Activated CD4-positive, alpha-beta T cell treated with anti-CD3 and anti-CD28 coated beads for 36 hours (primary cell): ENCODE results near the gene SAMD4A. TPM values are rescaled to one million over a fixed set of nuclear protein-coding genes. Genes with fewer than 3 reads are reported as not detected.

Experiments
- ATAC-seq: fragments of 200-7000 bp; cut with Tn5 transposase; one replicate; pipeline ENCODE4 v1.10.0; 2021; ENCODE audit warnings: mild to moderate bottlenecking, moderate library complexity
- CTCF ChIA-PET: fragments of 350-600 bp; sonication (Branson Sonifier 250); formaldehyde crosslinking; loops from one replicate; lab custom pipeline; 2021; ENCODE audit warnings: antibody characterized with exemption; lab: Charles Lee
- POLR2A ChIA-PET: fragments of 350-600 bp; sonication (Branson Sonifier 250); formaldehyde crosslinking; loops from one replicate; lab custom pipeline; 2021; ENCODE audit warnings: antibody characterized with exemption, inconsistent platforms; lab: Charles Lee
- DNase-seq: peaks from one replicate; pipeline ENCODE4 v3.0.0-alpha.2; 2020
- H3K27ac Mint-ChIP-seq: one replicate; pipeline ENCODE4 v1.8.0; 2021; ENCODE audit warnings: mixed read lengths
- H3K27me3 Mint-ChIP-seq: one replicate; pipeline ENCODE4 v1.8.0; 2021; ENCODE audit warnings: mixed read lengths
- H3K36me3 Mint-ChIP-seq: one replicate; pipeline ENCODE4 v1.8.0; 2021; ENCODE audit warnings: low read depth, mixed read lengths
- H3K4me1 Mint-ChIP-seq: one replicate; pipeline ENCODE4 v1.8.0; 2021; ENCODE audit warnings: mixed read lengths
- H3K4me3 Mint-ChIP-seq: one replicate; pipeline ENCODE4 v1.8.0; 2021; ENCODE audit warnings: mild to moderate bottlenecking, moderate library complexity, mixed read lengths
- H3K9me3 Mint-ChIP-seq: one replicate; pipeline ENCODE4 v1.8.0; 2021; ENCODE audit warnings: low read depth, mixed read lengths
- intact Hi-C, 2 experiments: fragments of 100-400 bp; cut with DNase I in 1 of 2; cut with micrococcal nuclease in 1 of 2; formaldehyde crosslinking; loops; one replicate each; pipeline versions ENCODE4 v1.14.2 to v1.15.1; 2022 to 2024; cut with DNase I, micrococcal nuclease
- total RNA-seq, 2 experiments: library from RNA; stranded (reverse); gene quantifications; one replicate each; pipeline ENCODE4 v1.2.3, GENCODE V29; 2021

SAMD4A gene
- total RNA-seq, 2 experiments from 2014 or later, result 2.7 to 2.8 TPM

DNA sequence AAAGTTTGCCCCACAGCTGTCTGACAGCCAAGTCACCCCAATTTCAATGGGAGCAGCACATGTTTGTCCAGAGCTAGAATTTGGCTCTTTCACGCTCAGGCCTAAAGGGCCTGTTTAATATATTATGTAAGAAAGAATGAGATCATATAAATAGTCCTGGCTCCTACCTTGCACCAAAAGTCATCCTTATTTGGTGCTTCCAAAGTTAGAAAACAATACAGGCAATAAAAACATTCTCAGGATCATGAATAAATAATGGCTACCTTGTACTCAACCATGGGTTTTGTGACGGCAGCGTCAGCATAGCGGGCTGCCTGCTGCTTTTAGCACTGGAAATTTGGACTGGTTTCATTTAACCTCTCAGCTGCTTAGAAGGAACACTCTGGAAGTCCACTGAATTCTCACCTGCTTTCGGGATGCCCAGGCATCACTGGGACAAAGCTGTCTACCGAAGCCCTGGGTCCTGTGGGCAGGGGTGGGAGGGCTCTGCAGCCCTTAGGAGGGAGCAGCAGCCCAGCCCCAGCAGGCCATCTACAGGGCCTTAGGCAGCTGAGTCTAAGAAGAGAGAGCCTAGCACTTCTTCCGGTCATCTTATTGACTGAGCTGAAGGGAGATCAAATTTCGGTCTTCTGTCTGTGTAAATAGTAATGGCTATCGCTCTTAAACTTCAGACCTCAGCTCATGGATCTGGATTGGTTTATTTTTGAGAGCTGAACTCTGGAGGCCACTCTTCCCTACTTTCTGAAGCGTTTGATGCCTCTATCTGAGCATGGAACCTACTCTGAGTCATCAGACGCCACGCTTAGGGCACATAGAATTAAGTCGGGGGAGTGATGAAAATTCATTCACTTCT lies 106.5 kb downstream of the SAMD4A start:
- ChIA-PET POLR2A (interaction anchor here (0.6 kb wide), 2 partner anchors 106 to 1996 kb away, joined by 3 to 4 read pairs; partner anchors contain the start of gene SAMD4A), CTCF (interaction anchor here (0.9 to 1.3 kb wide), 2 partner anchors 99 to 141 kb away, joined by 3 read pairs; no protein-coding TSS in a partner anchor)
- Mint-ChIP-seq H3K9me3 (no peaks in the 10 kb centered on the region), H3K27ac (no peak overlapping the region), H3K4me3 (no peak overlapping the region), H3K36me3 (no peaks in the 10 kb centered on the region), H3K4me1 (peaks cover 29% of the 10 kb centered on the region), H3K27me3 (peaks cover 21% of the 10 kb centered on the region)
- intact Hi-C loops, result loop anchor here (2.0 to 5.0 kb wide), 3 partner anchors 27 to 99 kb away; no protein-coding TSS in a partner anchor
- ATAC-seq, result no peak
- DNase-seq, result no peak

DNA sequence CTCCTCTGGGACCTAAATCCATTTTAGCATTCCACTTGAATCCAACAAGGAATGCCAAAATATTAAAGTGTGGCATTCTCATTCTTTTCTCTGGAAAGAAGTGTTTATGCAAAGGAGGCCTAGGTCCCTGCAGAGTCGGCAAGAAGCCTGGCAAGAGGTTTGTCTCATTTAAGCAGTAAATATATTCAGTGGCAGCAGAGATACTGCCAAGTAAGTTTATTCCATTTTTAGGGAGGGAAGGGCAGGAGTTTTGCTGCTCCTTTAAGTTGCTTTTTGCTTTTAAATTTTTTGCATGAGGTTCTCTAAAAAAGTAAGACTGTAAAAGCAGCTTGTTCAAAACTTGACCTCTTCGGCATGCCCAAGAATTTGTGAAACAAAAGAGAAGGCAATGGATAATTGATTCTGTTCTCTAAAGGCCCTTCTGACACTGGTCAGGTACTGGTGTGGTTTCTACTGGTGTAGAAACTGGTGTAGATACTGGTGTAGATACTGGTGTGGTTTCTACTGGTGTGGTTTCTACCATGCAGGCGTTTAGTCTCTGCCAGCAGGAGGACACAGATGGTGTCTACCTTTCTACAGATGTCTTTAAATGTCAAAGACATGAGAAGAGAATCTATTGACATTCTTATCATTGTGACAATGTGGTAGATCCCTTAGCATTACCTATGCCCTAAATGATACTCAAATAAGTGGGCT lies 107.3 kb downstream of the SAMD4A start:
- ChIA-PET CTCF (interaction anchor here (1.4 kb wide), 1 partner anchor 110 kb away, joined by 5 read pairs; no protein-coding TSS in a partner anchor), POLR2A (interaction anchor here (0.6 kb wide), 1 partner anchor 1997 kb away, joined by 4 read pairs; no protein-coding TSS in a partner anchor)
- DNase-seq, result no peak
- no peak overlapping the region for H3K27ac Mint-ChIP-seq
- ATAC-seq, result no peak
- H3K27me3 Mint-ChIP-seq, result peaks cover 21% of the 10 kb centered on the region
- no peaks in the 10 kb centered on the region for H3K9me3 Mint-ChIP-seq
- intact Hi-C loops, result loop anchor here in 1 of 2 experiments (5.0 kb wide), 2 partner anchors 47 to 98 kb away; no protein-coding TSS in a partner anchor
- peaks cover 29% of the 10 kb centered on the region for H3K4me1 Mint-ChIP-seq
- no peak overlapping the region for H3K4me3 Mint-ChIP-seq
- H3K36me3 Mint-ChIP-seq, result no peaks in the 10 kb centered on the region

DNA sequence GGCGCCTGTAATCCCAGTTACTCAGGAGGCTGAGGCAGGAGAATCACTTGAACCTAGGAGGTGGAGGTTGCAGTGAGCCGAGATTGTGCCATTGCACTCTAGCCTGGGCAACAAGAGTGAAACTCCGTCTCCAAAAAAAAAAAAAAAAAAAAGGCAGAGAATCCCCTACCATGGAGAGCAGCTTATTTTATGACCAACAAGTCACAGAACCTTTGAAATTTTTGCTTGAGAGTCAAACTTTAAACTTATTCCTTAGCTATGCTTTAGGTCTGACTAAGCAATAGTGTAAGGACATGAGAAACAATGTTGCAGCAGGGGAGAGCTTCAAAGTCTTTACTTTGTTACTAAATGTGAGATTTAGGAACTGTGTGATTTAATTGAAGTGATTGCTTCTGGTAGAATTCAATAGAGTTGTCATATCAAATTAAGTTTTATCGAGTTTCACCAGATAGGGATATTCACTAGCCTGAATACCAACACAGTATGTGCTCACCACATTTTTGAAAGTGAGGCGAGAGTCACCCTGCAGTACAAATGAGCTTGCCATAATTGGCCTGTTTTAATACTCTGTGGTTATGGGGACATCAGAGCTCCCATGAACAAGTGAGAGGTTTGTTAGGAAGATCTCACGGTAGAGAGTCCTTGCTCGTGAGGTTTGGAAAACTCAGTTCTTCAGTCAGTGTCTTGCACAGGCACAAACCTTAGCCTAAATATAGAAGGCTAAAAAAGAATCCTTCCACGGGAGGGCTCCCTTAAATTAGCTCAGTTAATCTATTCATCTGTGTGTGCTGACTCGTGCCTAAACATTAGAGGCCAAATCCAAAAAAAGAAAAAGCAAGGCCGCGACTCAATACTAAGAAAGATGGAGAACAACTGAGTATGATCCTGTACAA lies 108.6 kb downstream of the SAMD4A start:
- H3K9me3 Mint-ChIP-seq, result no peaks in the 10 kb centered on the region
- peaks cover 19% of the 10 kb centered on the region for H3K4me1 Mint-ChIP-seq
- no peak for DNase-seq
- ATAC-seq, result no peak
- H3K36me3 Mint-ChIP-seq, result no peaks in the 10 kb centered on the region
- H3K27ac Mint-ChIP-seq, result no peak overlapping the region
- ChIA-PET CTCF (interaction anchor here (0.6 to 1.4 kb wide), 3 partner anchors 9 to 111 kb away, joined by 3 to 5 read pairs (median 4); no protein-coding TSS in a partner anchor), POLR2A (no interaction called here)
- no peak overlapping the region for H3K4me3 Mint-ChIP-seq
- intact Hi-C loops, result no loop called here
- H3K27me3 Mint-ChIP-seq, result peaks cover 22% of the 10 kb centered on the region

DNA sequence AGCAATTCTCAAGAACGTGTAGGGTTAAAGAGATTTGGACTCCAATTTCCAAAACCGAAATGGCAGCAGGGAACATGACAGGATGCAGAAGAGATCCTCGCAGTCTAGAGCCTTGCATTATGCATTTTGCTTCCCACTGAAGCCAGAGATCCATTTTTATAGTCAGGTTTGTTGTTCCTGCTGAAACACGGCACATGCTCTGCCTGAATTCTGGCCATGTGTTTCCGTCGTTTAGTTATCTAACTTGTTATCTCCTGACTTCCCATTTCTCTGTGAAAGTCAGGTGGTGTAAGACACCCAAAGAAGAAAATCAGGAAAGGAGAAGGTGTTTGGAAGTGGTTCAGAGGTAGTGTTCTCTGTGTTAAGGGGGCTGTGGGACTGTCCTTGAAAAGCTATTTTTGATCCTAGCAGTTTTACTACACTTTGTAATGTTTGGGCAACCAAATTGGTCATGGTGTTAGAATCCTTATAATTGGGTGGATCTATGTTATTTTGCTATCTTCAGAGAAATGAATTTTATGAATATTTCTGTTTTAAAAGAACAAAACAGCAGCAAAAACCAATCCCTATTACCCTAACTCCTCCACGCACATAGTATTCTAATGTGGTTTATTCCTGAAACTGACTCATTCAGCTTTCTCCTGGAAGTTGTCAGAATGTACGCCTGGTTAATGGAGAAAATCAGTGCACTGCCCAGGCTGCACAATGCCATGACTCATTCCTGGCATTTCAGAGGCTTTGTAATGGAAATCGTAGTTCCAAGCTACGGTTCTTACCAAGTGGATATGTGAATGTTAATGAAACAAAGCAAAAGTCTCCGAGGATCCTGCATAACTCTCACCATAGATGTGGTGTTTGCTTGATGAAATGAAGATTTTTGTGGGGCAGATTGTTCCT lies 110.1 kb downstream of the SAMD4A start:
- H3K27me3 Mint-ChIP-seq, result peaks cover 15% of the 10 kb centered on the region

DNA sequence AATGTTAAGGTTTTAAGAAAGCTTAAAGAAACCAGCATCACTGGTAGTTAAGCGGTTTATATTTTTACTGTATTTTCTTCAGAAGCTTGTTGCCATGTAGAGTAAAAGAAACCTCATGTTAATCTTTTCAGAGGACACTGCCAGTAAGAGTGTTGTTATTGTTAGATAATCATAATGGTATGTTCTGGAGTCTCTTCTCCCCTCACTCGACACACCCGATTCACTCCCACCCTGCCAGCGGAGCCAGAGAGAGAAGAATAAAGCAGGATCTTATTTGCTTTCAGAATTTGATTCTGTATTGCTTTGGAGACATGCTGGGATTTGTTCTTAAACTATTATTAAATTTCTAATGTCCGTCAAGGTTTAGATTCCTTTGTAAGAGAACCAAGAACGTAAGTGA lies 113.7 kb downstream of the SAMD4A start:
- no peak for DNase-seq
- ATAC-seq, result no peak
- H3K9me3 Mint-ChIP-seq, result no peaks in the 10 kb centered on the region

More for the DNA sequence above, 110.1 kb downstream of the SAMD4A start:
- POLR2A ChIA-PET, result no interaction called here
- CTCF ChIA-PET, result interaction anchor here (1.0 kb wide), 1 partner anchor 113 kb away, joined by 3 read pairs; no protein-coding TSS in a partner anchor
- ATAC-seq (no peak), DNase-seq (no peak)
- Mint-ChIP-seq H3K9me3 (no peaks in the 10 kb centered on the region), H3K4me3 (no peak overlapping the region), H3K36me3 (no peaks in the 10 kb centered on the region), H3K4me1 (peaks cover 13% of the 10 kb centered on the region), H3K27ac (no peak overlapping the region)
- intact Hi-C loops, result no loop called here

DNA sequence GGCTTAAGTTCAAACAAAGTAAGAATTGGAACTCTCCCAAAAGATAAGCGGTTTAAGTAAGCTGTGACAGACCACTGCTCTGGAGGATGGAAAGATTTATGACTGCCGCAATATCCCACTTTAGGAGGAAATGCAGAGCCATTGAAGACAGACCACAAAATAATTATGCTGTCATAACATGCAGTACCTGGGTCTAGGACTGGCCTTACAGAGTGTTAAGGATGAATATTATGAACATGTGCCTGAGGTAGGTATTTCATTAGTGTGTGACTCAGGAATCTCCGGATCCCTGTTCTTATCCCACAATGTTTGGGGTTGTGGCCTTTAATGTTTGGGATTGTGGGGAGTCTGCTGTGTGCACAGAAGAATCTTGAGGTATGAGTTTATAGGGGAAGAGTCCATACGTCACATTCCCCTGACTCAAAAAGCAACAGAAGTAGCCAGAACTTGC lies 114.9 kb downstream of the SAMD4A start:
- no peaks in the 10 kb centered on the region for H3K36me3 Mint-ChIP-seq
- intact Hi-C loops, result no loop called here
- no peak for ATAC-seq
- H3K27ac Mint-ChIP-seq, result no peak overlapping the region
- no peak overlapping the region for H3K4me3 Mint-ChIP-seq
- POLR2A ChIA-PET, result no interaction called here
- no peak for DNase-seq
- CTCF ChIA-PET, result no interaction called here
- peaks cover 14% of the 10 kb centered on the region for H3K27me3 Mint-ChIP-seq
- H3K9me3 Mint-ChIP-seq, result no peaks in the 10 kb centered on the region
- H3K4me1 Mint-ChIP-seq, result peaks cover 4% of the 10 kb centered on the region

More for the DNA sequence above, 113.7 kb downstream of the SAMD4A start:
- Mint-ChIP-seq H3K36me3 (no peaks in the 10 kb centered on the region), H3K4me3 (no peak overlapping the region), H3K27me3 (peaks cover 13% of the 10 kb centered on the region), H3K4me1 (peaks cover 4% of the 10 kb centered on the region), H3K27ac (no peak overlapping the region)
- CTCF ChIA-PET, result interaction anchor here (0.7 to 0.9 kb wide), 2 partner anchors 9 to 95 kb away, joined by 3 to 4 read pairs; no protein-coding TSS in a partner anchor
- intact Hi-C loops, result no loop called here
- POLR2A ChIA-PET, result no interaction called here

DNA sequence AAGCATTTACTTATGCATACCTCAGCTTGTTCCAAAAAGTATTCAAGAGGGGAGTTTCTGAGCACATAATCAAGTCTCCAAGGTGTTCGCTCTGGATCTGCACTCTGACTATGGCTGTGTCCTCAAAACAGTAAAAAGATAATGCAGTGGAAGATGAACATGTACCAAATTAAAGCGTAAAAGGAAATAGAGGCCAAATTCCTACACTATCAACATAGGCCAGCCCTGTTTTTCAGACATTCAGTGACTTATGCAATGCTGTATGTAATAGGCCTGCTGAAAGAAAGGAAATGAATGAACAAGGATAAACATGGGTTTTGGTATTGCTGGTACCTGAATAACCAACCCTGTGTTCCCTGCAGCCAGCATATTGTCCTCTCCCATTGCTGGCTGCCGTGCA lies 115.7 kb downstream of the SAMD4A start:
- no peaks in the 10 kb centered on the region for H3K36me3 Mint-ChIP-seq
- POLR2A ChIA-PET, result no interaction called here
- intact Hi-C loops, result no loop called here

DNA sequence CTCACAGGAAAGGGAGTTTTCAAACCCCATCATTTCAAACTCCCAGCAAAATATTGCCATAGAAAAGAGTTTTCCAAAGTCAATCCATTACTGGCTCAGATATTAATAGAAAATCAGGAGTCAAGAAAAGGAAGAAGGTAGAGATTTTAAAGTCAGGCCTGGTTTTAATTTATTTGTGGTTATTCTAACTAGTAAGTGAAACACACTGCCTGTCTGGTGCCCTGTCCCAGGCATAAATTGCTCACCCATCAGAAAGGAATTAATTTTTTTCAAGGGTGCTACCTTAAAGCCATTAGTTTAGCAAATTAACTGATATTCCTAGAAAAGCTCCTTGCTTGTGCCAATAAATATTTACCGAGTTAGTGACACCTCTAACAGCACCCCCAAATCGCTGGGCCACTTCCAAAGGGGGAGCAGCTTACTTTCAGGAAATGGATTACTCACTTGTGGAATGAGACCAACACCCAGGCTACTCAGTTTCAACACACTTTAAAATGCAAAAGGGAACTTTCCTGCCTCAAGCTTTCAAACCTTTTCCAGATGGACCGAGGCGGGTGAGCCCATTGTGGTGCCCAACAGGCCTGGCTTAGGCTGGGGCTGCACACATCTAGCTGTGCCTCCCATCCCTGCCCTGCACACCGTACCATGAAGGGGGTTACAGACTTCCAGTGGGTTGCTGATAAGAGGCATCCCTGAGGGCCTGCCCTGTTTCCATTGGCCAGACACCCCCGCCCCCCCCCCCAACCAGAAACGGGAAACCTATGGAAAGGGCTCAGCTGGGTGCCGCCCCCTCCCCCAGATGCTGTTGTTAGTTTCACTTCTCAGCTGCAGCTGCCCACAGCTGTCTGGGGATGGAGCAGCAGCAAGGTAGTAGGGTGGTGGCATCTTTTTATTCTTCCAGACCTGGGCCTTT lies 117.2 kb downstream of the SAMD4A start:
- H3K9me3 Mint-ChIP-seq, result no peaks in the 10 kb centered on the region
- intact Hi-C loops, result no loop called here
- DNase-seq, result no peak
- H3K27ac Mint-ChIP-seq, result no peak overlapping the region
- POLR2A ChIA-PET, result no interaction called here
- no peak for ATAC-seq
- CTCF ChIA-PET, result interaction anchor here (0.5 to 0.7 kb wide), 2 partner anchors 10 to 430 kb away, joined by 3 read pairs; no protein-coding TSS in a partner anchor
- H3K27me3 Mint-ChIP-seq, result peaks cover 24% of the 10 kb centered on the region
- H3K4me3 Mint-ChIP-seq, result no peak overlapping the region
- peaks cover 11% of the 10 kb centered on the region for H3K4me1 Mint-ChIP-seq
- no peaks in the 10 kb centered on the region for H3K36me3 Mint-ChIP-seq

More for the DNA sequence above, 115.7 kb downstream of the SAMD4A start:
- no peak for DNase-seq
- CTCF ChIA-PET, result no interaction called here
- Mint-ChIP-seq H3K4me1 (peaks cover 2% of the 10 kb centered on the region), H3K27ac (no peak overlapping the region), H3K9me3 (no peaks in the 10 kb centered on the region), H3K4me3 (no peak overlapping the region), H3K27me3 (peaks cover 18% of the 10 kb centered on the region)
- ATAC-seq, result no peak

DNA sequence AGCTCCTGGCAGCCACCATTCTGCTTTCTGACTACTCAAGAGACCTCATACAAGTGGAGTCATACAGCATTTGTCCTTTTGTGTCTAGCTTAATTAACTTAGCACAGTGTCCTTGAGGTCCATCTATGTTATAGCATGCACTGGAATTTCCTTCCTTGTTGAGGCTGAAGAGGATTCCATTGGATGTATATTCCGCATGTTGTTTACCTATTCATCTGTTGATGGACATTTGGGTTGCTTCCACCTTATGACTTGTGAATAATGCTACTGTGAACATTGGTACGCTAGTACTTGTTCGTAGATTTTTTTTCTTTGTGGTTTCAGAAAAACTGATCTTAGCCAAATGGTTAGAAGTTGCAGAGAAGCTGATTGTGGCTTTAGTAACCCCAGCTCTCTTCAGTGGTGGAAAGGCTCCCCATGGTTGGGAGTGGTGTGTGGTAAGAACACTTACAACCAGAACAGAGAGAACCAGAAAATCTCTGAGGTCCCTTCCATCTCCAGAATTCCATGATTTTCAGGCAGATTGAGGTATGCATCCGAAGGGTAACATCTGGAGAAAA lies 118.4 kb downstream of the SAMD4A start:
- POLR2A ChIA-PET, result no interaction called here
- DNase-seq (no peak), ATAC-seq (no peak)
- CTCF ChIA-PET, result interaction anchor here (0.5 to 1.3 kb wide), 6 partner anchors 8 to 964 kb away, joined by 3 read pairs; partner anchors contain the start of gene CDKN3
- Mint-ChIP-seq H3K27me3 (peaks cover 19% of the 10 kb centered on the region), H3K4me3 (no peak overlapping the region), H3K9me3 (no peaks in the 10 kb centered on the region), H3K4me1 (peaks cover 15% of the 10 kb centered on the region), H3K36me3 (no peaks in the 10 kb centered on the region), H3K27ac (no peak overlapping the region)
- intact Hi-C loops, result no loop called here
